LNCAP (cell line): ENCODE results near the gene E2F3.

Experiments used
- CTCF ChIP-seq: fragments of 450-650 bp; IDR thresholded peaks from 2 replicates; pipeline ENCODE4 v1.5.1; 2017; ENCODE audit warnings: mild to moderate bottlenecking

The E2F3 gene

GRCh38 chr6:20401205-20402091 is at the start of gene E2F3:
Gene E2F3 (plus strand): TSS chr6:20401879. CDS start chr6:20402233, 354 bp downstream.
- no peak for TF ChIP-seq CTCF

- TF ChIP-seq CTCF: no peak
These were observed 49.3 kb upstream of the E2F3 start for GRCh38 chr6:20352346-20352745.

- no peak for TF ChIP-seq CTCF
These were observed 48.5 kb upstream of the E2F3 start for GRCh38 chr6:20353134-20353533.

- no peak for TF ChIP-seq CTCF
These were observed 47.3 kb upstream of the E2F3 start for GRCh38 chr6:20354366-20354765.

GRCh38 chr6:20360471-20361119 is 41.1 kb upstream of the E2F3 start:
- no peak for TF ChIP-seq CTCF

GRCh38 chr6:20362623-20363022 is 39.1 kb upstream of the E2F3 start:
- no peak for TF ChIP-seq CTCF

- no peak for TF ChIP-seq CTCF
These were observed 37.4 kb upstream of the E2F3 start for GRCh38 chr6:20364327-20364726.
